Mesothelial cell of epicardium (in vitro differentiated cells): ENCODE data around the gene ANKFN1. TPM values are rescaled to one million over a fixed set of nuclear protein-coding genes. Genes with fewer than 3 reads are reported as not detected.

ENCODE experiments used
- DNase-seq, 2 experiments: peaks; one replicate each; pipeline ENCODE4 v3.0.0; 2021; ENCODE audit warnings: low spot score in 2 of 2; ENCODE audit not compliant: unreplicated experiment in 2 of 2
- H3K27ac Mint-ChIP-seq: 2 replicates; pipeline ENCODE4 v1.8.0; 2021; ENCODE audit warnings: mixed read lengths
- H3K27me3 Mint-ChIP-seq: 2 replicates; pipeline ENCODE4 v1.8.0; 2021; ENCODE audit warnings: low read depth, mixed read lengths
- H3K36me3 Mint-ChIP-seq: 2 replicates; pipeline ENCODE4 v1.8.0; 2021; ENCODE audit warnings: mixed read lengths
- H3K4me1 Mint-ChIP-seq: 2 replicates; pipeline ENCODE4 v1.8.0; 2021; ENCODE audit warnings: mixed read lengths
- H3K4me3 Mint-ChIP-seq: 2 replicates; pipeline ENCODE4 v1.8.0; 2021; ENCODE audit warnings: mild to moderate bottlenecking, moderate library complexity, mixed read lengths
- H3K9me3 Mint-ChIP-seq: 2 replicates; pipeline ENCODE4 v1.8.0; 2021; ENCODE audit warnings: mixed read lengths
- CTCF ChIP-seq: fragments of 200-600 bp; sonication (generic); IDR thresholded peaks from one replicate; pipeline ENCODE4 v1.5.0; 2021; ENCODE audit warnings: antibody characterized with exemption; ENCODE audit not compliant: unreplicated experiment
- total RNA-seq: library from RNA; stranded (reverse); gene quantifications from 3 replicates; pipeline ENCODE4 v1.2.1, GENCODE V29; 2021

ANKFN1 gene
- total RNA-seq, 1 donor from 2014 or later, result 0.34 TPM

DNA sequence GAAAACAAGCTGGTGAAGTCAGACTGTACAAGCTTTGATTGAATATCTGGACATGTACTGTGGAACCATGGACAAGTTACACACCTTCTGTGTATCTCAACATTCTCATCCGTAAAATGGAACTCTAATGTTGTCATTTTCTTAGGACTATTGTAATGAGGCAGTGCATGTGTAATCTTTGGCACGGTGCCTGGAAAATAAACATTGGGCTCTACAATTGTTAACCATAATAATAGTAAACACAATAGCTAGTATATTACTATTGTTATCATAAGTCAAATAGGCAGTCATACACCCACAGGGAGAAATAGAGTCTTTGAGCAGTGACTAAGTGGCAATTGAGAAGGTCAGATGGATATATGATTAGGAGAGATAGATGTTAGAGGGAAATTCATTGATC lies 39.8 kb upstream of the ANKFN1 start:
- Mint-ChIP-seq H3K36me3 (no peaks in the 10 kb centered on the region), H3K4me1 (no peaks in the 10 kb centered on the region), H3K27ac (no peak overlapping the region), H3K9me3 (no peaks in the 10 kb centered on the region), H3K27me3 (peaks cover 71% of the 10 kb centered on the region), H3K4me3 (no peak overlapping the region)
- no peak for TF ChIP-seq CTCF
- no peak for DNase-seq

- DNase-seq, result no peak
- H3K36me3 Mint-ChIP-seq, result no peaks in the 10 kb centered on the region
- H3K9me3 Mint-ChIP-seq, result no peaks in the 10 kb centered on the region
- H3K4me3 Mint-ChIP-seq, result no peak overlapping the region
- no peak for TF ChIP-seq CTCF
- H3K27ac Mint-ChIP-seq, result no peak overlapping the region
- H3K27me3 Mint-ChIP-seq, result peaks cover 65% of the 10 kb centered on the region
- no peaks in the 10 kb centered on the region for H3K4me1 Mint-ChIP-seq
Observed at GRCh38 chr17:56114469-56114868, 38.8 kb upstream of the ANKFN1 start.

- H3K27ac Mint-ChIP-seq, result no peak overlapping the region
- no peaks in the 10 kb centered on the region for H3K36me3 Mint-ChIP-seq
- H3K4me3 Mint-ChIP-seq, result no peak overlapping the region
- no peaks in the 10 kb centered on the region for H3K4me1 Mint-ChIP-seq
- DNase-seq, result no peak
- H3K27me3 Mint-ChIP-seq, result peaks cover 31% of the 10 kb centered on the region
- TF ChIP-seq CTCF, result no peak
- no peaks in the 10 kb centered on the region for H3K9me3 Mint-ChIP-seq
Observed at GRCh38 chr17:56119191-56119590, 34.1 kb upstream of the ANKFN1 start.

GRCh38 chr17:56119936-56120335 lies 33.3 kb upstream of the ANKFN1 start:
- H3K9me3 Mint-ChIP-seq, result no peaks in the 10 kb centered on the region
- peaks cover 24% of the 10 kb centered on the region for H3K27me3 Mint-ChIP-seq
- DNase-seq, result no peak
- no peak overlapping the region for H3K4me3 Mint-ChIP-seq
- no peaks in the 10 kb centered on the region for H3K36me3 Mint-ChIP-seq
- no peak overlapping the region for H3K27ac Mint-ChIP-seq
- no peak for TF ChIP-seq CTCF
- H3K4me1 Mint-ChIP-seq, result no peaks in the 10 kb centered on the region

GRCh38 chr17:56121191-56122051 lies 31.9 kb upstream of the ANKFN1 start:
- Mint-ChIP-seq H3K9me3 (no peaks in the 10 kb centered on the region), H3K4me1 (no peaks in the 10 kb centered on the region), H3K27ac (no peak overlapping the region), H3K4me3 (no peak overlapping the region), H3K36me3 (no peaks in the 10 kb centered on the region), H3K27me3 (peaks cover 17% of the 10 kb centered on the region)
- DNase-seq, result no peak
- no peak for TF ChIP-seq CTCF
